Cardiac fibroblast (primary cell): ENCODE data around the gene SORBS2.
A peak's percentile ranks its signal among the peaks of the same experiment; 100 is the strongest.

Experiments
- DNase-seq, 2 donors: peaks; one replicate each; pipeline versions ENCODE4 v3.0.0 to v3.0.0-alpha.2; 2010; ENCODE audit warnings: low read depth in 2 of 2
- H3K4me3 ChIP-seq, 2 donors: replicated peaks in 1 of 2; 1 replicate in 1 of 2; 2 replicates in 1 of 2; pipeline ENCODE4 v1.5.1; 2011; ENCODE audit warnings: low read depth in 2 of 2, low read length in 2 of 2, mild to moderate bottlenecking in 2 of 2, moderate library complexity in 1 of 2
- CTCF ChIP-seq: IDR thresholded peaks from one replicate; pipeline ENCODE4 v1.5.1; 2011; ENCODE audit warnings: low read depth, mild to moderate bottlenecking, low read length, inconsistent platforms

Gene SORBS2

DNA sequence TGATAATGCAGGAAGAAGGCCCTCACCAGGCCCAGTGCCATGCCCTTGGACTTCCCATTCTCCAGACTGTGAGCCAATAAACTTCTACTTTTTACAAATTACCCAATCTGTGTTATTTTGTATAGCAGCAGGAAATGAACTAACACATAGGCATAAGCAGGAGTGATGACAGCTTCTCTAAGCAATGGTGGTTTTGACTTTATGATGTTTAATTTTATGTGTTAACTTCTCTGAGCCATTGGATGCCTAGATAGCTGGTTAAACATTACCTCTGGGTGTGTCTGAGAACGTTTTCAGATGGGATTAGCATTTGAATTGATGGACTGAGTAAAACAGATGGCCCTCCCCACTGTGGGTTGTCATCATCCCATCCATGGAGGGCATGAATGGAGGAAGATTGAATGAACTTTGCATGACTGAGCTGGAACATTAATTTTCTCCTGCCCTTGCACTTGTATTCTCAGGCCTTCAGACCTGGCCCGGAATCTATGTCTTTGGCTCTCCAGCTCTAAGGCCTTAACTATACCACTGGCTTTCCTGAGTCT, 262.8 kb downstream of the SORBS2 start:
- H3K4me3 ChIP-seq = no peak overlapping the region
- DNase-seq = no peak
- TF ChIP-seq CTCF = no peak

- TF ChIP-seq CTCF = no peak
- no peak overlapping the region for H3K4me3 ChIP-seq
- DNase-seq = no peak
Measured at GRCh38 chr4:185548587-185548986, 263.4 kb downstream of the SORBS2 start.

GRCh38 chr4:185546335-185546734, 265.7 kb downstream of the SORBS2 start:
- no peak for TF ChIP-seq CTCF
- H3K4me3 ChIP-seq = no peak overlapping the region
- no peak for DNase-seq

GRCh38 chr4:185542626-185543315, 269.2 kb downstream of the SORBS2 start:
- TF ChIP-seq CTCF = no peak
- H3K4me3 ChIP-seq = no peak overlapping the region
- DNase-seq = peak; percentile 64 to 79

GRCh38 chr4:185541251-185541727, 270.7 kb downstream of the SORBS2 start:
- no peak for TF ChIP-seq CTCF
- peak; percentile 62 to 96 for DNase-seq
- H3K4me3 ChIP-seq = no peak overlapping the region

GRCh38 chr4:185540487-185541120, 271.4 kb downstream of the SORBS2 start:
- no peak overlapping the region for H3K4me3 ChIP-seq
- no peak for TF ChIP-seq CTCF
- peak in 1 of 2 donors; percentile 66 for DNase-seq
